GM12891 (cell line): ENCODE measurements around the gene TRIM75.

Experiments used
- POLR2AphosphoS5 ChIP-seq: IDR thresholded peaks from 2 replicates; pipeline ENCODE4 v1.6.1; 2011; ENCODE audit warnings: low read depth, low read length, control low read depth
- SPI1 ChIP-seq: IDR thresholded peaks from 2 replicates; pipeline ENCODE4 v1.6.1; 2011; ENCODE audit warnings: low read depth, low read length, control low read depth

- no peak for TF ChIP-seq POLR2AphosphoS5
- TF ChIP-seq SPI1 = no peak
These were observed 48.2 kb upstream of the TRIM75 start for GRCh38 chr4:165005352-165005925.
